ENCODE data around the gene IPCEF1.

Gene IPCEF1

GRCh38 chr6:154156135-154156896 lies 200.3 kb downstream of the IPCEF1 start:
- DNase-seq: peak; percentile 52

GRCh38 chr6:154154389-154154967 lies 202.1 kb downstream of the IPCEF1 start:
- DNase-seq: peak; percentile 67

DNA sequence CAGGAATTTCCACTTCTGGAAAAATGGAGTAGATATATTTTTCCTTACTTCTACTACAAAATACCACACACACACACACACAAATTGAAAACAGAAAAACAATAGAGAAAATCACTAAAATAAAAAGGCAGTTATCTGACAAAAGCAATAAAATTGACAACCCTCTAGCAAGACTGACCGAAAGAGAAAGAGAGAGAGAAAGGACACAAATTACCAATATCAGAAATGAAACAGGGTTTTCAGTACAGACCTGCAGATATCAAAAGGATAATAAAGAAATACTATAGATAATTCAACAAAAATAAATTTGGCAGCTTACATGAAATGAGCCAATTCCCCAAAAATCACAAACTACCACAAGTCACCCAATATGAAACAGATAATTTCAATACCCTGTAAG lies 212.8 kb downstream of the IPCEF1 start:
- no peak for DNase-seq

DNA sequence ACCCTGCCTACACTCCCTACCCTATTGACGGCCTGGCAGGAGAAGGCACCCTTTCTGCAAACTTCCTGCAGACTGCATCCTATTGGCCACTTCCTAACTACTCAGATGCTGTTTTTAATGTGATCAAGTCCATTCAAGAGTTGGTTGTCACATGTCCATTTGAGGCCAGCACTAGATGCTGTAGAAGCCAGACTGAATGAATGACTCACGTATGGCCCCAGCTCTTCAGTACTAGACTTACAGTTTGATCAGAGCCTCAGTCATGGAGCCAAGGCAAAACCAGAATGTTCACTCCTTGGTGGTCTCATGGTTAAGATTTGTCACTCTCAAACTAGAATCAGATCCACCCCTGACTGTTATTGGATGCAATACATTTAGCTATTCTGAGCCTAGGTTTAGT lies 215.9 kb downstream of the IPCEF1 start:
- no peak for DNase-seq

DNA sequence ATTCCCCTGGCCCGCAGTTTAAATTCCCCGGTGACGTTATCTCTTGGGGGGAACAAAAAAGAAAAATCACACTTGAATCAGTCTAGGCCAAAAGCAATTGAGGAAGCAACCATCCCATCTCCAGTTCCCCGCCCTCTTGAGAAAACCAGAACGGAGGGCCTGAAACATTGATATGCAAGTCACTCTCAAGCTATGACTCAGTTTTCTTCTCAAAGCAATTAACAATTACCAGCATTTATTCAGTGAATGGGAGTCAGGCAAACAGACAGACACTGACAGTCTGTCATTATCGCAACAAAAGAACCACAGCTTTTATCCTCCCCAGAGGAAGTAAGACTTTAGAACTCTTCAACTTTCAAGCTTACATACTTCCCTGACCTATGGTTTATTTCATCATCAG lies 216.7 kb downstream of the IPCEF1 start:
- no peak for DNase-seq

DNA sequence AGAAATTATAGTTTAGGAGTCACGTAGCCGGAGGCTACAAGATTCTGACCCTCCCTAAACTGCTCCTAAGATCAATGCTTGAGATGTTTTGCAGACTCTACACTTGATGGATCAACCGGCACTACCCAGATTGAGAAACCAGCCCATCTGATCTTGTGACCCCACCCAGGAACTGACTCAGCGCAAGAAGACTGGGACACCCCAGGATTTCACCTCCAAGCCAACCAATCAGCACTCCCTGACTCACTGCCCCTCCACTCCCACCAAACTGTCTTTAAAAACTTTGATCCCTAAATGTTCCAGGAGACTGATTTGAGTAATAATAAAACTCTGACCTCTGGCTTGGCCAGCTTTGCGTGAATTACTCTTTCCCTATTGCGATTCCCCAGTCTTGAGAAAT lies 217.8 kb downstream of the IPCEF1 start:
- no peak for DNase-seq

- DNase-seq: no peak
These were observed 222.0 kb downstream of the IPCEF1 start for GRCh38 chr6:154134471-154135147.

- DNase-seq: no peak
These were observed 228.9 kb downstream of the IPCEF1 start for GRCh38 chr6:154127657-154128056.

GRCh38 chr6:154125421-154125820 lies 231.2 kb downstream of the IPCEF1 start:
- no peak for DNase-seq

DNA sequence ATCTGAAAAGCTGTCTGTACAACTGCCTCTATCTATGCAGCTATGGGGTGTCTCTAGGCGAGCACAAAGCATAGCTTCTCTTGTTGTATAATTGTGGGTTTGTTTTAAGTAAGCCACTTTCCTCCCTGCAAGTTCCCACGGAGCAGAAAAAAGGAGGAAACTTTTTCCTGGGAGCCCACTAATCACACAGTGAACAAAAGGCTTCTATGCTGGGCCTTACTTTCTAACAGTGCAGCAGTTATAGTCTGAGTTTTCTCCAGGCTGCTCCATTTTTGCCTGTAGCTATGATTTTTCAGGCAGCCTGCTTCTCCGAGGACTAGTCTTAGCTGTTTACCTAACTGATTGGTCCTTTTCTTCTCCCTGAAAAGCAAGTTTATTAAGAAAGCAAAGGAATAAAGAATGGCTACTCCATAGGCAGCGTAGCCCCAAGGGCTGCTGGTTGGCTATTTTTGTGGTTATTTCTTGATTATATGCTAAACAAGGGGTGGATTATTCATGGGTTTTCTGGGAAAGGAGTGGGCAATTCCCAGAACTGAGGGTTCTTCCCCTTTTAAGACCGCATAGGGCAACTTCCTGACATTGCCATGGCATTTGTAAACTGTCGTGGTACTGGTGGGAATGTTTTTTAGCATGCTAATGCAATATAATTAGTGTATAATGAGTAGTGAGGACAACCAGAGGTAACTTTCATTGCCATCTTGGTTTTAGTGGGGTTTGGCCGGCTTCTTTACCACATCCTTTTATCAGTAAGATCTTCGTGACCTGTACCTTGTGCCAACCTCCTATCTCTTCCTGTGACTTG lies 233.2 kb downstream of the IPCEF1 start:
- DNase-seq: no peak

- DNase-seq: no peak
These were observed 234.2 kb downstream of the IPCEF1 start for GRCh38 chr6:154122195-154122925.

GRCh38 chr6:154117485-154117884 lies 239.1 kb downstream of the IPCEF1 start:
- DNase-seq: no peak

- DNase-seq: no peak
These were observed 243.2 kb downstream of the IPCEF1 start for GRCh38 chr6:154113392-154113791.

- DNase-seq: no peak
These were observed 244.3 kb downstream of the IPCEF1 start for GRCh38 chr6:154112181-154112809.

- no peak for DNase-seq
These were observed 245.6 kb downstream of the IPCEF1 start for GRCh38 chr6:154111025-154111424.

- DNase-seq: no peak
These were observed 250.4 kb downstream of the IPCEF1 start for GRCh38 chr6:154106251-154106650.

All from activated gamma-delta T cell treated with Interleukin-2 at 50 U/mL for 16 hours (primary cell).